AG08396 (cell line): ENCODE data around the gene CPVL.

Experiments
- DNase-seq: peaks from one replicate; pipeline ENCODE4 v3.0.0; 2012; ENCODE audit warnings: low spot score, mixed read lengths

The CPVL gene

DNA sequence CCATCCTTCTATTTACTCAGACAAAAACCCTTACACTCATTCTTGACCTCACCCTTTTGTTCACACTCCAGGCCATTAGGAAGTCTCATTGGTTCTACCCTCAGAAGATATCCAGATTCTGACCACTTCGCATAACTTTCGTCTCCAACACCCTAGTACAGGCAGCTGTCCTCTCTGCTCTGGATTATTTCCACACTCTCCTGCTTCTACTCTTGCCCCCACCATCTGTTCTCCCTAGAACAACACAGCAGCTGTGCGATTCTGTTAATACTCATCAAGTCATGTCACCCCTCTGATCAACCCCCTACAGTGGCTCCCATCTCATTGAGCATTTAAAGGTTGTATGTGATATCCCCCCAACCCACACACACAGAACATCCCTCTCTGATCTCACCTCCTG is 172.7 kb downstream of the CPVL start:
- no peak for DNase-seq

DNA sequence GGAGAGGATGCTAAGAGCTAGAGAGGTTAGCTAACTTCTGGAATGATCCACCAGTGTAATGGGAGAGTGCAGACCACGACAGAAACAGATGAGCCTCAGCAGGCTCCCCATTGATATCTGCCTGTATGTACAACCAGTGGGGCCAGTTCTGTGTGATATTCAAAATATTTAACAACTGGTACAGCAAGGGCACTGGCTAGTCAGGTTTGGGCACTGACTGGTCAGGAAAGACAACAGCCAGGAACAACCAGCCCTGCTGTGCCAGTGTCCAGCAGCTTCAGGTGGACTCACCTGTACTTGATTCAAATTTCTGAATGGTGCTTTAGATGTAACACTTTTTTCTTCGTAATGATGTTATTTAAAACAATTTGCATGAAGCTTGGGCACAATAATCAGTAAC is 182.3 kb downstream of the CPVL start:
- no peak for DNase-seq

DNA sequence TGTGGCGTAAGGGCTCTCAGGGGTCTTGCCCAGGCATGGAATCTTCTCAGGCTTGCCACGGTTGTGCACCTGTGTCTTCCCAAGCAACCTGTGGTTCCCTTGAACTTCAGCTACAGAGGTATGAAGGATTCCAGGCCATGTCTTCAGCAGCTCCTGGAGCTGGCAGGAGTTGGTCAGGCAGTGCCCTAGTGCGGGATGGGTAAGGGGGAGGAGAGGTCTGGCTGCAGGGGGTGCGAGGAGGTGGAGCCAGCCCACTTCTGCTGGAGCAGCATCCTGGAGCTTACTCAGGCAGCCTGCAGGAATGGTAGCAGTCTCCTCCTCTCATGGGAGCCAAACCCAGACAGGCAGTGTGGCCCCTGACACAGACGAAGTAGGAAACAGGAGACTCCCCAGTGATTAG is 184.4 kb downstream of the CPVL start:
- no peak for DNase-seq

- no peak for DNase-seq
Observed at GRCh38 chr7:28960071-28960840, 186.1 kb downstream of the CPVL start.

- DNase-seq: no peak
Observed at GRCh38 chr7:28958980-28959347, 187.4 kb downstream of the CPVL start.

DNA sequence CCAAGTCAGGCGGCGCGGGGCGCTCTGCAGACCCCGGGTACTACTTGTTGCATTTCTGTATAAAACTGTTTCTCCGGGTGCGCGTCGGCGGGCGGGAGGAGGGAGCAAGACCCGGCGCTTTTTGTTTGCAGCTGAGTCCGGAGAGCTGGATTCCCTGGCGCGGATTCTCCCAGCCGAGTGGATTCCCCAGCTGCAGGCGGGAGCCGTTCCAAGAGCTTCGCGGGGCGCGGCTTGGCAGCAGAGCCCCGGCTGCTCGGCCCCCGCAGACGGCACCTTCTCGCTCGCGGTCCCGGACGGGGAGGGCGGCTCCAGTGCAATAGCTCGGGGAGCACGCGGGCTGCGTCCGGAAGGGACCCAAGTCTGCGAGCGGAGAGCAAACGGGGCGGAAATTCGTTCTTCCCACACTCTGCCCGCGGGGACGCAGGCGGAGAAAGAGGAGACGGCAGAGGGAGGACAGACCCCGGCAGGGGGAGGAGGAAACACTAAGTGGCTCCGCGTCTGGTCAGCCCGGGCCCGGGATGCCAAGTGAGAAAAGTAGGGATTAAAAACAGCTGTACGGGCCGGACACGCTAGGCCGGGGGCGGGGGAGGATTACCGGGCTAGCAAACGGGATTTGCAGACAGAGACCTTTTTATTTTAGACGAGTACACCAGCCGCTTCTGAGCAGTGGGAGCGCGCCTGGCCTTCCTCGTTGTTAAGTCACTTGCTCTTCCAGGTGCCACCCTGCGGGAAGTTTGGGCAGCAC is 187.9 kb downstream of the CPVL start, which contains the start of gene TRIL:
TRIL (minus strand) TSS at position 96 of the 745 bp plus-strand sequence. CDS start 284 bp downstream, outside the sequence.
- DNase-seq: peak; percentile 78

DNA sequence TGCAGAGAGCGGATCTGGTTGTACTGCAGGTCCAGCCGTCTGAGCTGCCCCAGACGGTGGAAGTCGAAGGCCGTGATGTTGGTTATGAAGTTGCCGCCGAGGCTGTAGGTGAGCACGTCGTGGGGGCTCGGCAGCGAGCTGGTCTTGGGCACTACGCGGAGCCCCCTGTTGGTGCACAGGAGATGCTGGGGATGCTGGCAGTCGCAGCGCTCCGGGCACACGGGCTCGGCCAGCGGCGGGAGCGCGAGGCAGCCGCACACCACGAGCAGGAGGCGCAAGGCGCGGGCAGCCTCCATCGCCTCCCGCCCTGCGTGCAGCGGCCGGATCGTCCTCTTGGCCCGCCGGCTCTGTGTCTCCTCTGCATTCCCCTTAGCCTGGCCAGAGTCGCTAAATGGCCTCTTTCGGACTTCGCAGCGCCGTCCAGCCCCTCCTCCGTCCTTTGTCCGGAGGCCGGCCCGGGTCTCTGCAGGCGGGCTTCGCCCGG is 188.5 kb downstream of the CPVL start:
- peak; percentile 39 for DNase-seq

GRCh38 chr7:28957064-28957750 is 189.1 kb downstream of the CPVL start:
- DNase-seq: peak; percentile 31

- DNase-seq: peak; percentile 66
Observed at GRCh38 chr7:28956608-28957063, 189.7 kb downstream of the CPVL start.

DNA sequence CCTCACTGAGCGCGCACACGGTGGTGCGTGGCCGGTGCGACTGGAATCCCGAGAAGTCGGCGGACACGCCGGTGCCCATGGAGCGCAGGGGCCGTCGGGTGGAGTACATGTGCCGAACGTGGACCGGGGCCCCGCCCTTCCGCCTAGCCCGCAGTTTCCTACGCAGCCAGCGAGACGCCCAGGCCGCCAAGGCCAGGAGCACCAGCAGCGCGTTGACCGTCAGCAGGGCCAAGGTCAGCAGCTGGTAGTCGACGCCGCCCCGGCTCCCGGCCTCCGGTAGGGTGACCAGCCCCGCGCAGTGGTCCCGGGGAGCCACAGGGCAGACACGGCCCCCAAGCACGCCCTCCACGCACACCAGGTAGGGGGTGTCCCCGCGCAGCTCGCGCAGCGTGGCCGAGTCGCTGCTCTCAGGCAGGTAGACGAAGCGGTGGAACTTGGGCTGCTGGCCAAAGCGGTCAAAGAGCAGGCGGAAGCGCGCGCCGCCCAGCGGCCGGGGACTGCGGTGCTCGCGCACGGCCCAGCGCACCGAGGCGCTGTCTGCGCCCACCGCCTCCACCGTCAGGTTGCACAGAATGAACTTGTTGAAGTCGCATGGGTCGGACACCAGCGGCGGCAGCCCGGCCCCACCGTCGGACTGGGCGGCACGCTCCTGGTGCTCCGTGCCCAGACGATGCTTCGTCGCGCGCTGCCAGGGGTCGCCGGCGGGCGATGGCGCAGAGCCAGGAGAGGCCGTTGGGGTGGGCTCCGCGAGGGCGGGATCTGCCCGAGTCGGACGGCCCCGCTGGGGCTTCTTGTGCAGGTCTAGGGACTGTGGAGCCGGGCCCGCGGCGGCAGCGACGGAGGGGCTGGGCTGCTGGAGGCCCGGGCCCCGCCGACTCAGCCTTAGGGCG is 190.4 kb downstream of the CPVL start:
- peak; percentile 50 for DNase-seq

DNA sequence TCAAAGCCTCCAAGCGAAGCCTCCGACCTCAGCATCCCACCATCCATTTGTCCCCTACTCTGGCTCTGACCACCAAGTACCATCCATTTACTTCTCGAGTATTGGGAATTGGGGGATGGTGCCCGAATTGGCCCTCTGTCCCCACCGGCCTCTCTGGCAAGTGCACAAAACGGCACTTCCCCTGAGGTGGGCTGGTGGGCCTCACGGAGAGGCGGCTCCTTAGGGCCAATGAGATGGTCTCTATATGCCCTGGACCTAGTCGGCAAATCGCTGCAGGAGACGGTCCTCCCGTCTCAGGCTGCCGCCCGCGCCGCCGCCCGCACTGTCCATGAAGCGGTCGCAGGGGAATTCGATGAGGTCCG is 191.0 kb downstream of the CPVL start:
- no peak for DNase-seq

DNA sequence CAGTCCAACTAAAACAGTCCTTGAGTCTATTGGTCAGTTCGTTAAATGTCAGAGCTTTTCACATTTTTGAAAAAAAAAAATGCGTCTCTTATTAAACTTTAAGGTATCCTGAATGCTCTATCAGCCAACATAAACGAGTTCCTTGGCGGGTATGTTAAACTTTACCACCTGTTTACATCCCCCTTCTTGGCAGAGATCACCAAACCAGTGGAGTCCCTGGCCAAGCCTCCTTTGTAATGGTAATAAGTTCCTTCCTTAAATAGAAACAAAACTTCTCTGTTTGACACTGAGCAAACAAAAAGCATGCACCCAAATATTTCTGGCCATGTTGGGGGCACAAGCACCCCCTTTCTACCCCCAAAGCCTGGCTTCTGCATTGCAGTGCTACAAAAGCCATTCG is 191.4 kb downstream of the CPVL start:
- DNase-seq: no peak

DNA sequence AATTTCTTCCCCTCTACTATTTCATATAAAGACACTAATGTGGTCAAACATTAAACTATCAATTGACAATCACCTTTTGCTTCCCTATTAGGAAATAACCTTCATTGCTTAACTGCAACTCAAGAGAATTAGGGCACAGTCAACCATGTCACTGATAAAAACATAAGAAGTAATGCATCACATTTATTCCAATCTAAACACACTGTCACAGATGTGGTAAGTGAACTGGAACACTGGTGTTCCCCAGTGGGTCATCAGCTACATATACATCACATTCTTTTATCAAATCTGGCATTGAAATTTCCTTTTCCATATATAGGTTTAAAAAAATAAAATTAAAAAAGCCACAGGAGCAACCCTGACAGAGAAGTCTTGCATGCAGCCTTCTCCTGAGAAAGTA is 191.9 kb downstream of the CPVL start:
- DNase-seq: no peak

DNA sequence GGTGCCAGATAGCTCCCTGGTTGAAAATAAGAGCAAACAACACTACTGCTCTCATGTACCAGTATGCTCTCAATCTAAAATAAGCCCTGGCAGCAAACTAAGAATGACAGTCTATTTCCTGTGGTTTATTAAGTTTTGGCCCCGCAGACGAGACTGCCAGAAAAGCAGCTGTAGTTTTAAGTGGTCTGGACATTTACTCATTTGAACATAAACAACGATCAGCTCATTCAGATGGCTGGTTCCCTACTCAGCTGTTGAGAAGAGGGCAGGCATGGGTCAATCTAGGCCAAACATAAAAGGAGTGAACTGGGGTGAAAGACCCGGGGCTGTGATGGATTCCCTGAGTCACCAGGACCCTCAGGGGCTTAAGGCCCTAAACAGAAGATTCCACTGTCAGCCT is 192.7 kb downstream of the CPVL start:
- peak; percentile 58 for DNase-seq
